GM12865 (cell line): ENCODE measurements around the gene MBP.

Experiments
- DNase-seq: peaks from one replicate; pipeline ENCODE4 v3.0.0; 2010; ENCODE audit warnings: low read depth
- H3K4me3 ChIP-seq: 2 replicates; pipeline ENCODE4 v1.5.1; 2011; ENCODE audit warnings: mild to moderate bottlenecking, low read depth, low read length, control low read depth
- TF ChIP-seq, protein P1 (sequence below): IDR thresholded peaks from 2 replicates; pipeline ENCODE4 v1.5.1; 2011; ENCODE audit warnings: low read length, control low read depth, low read depth, inconsistent platforms; ENCODE audit not compliant: insufficient read depth; ENCODE audit errors: missing control alignments

MBP gene

DNA sequence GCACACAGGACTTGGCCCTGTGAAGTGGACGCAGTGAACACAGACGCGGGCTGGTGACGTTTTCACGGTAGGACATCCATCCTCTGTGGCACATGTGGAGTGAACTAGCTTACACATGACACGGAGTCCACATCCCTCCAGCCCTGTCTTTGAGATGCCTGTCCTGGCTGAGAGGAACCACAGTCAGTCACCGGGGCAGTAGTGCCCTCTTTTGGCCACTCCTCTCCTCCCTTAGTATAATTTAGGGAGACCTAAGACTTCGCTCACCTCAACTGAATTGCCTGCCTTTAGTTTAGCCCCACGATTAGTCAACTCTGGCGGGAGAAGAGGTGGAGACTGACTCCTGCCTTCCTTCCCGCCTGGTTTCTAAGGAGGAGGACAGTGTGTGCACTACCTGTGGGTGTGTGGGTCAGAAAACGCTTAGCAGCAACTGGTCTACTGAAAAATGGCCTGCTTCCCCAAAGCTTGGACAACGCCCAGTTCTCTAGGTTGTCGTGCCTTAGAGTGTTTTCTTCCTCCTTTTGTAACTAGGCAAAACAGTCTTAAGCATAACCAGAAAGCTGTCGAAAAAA, 70.6 kb downstream of the MBP start:
- DNase-seq, result peak; percentile 87

DNA sequence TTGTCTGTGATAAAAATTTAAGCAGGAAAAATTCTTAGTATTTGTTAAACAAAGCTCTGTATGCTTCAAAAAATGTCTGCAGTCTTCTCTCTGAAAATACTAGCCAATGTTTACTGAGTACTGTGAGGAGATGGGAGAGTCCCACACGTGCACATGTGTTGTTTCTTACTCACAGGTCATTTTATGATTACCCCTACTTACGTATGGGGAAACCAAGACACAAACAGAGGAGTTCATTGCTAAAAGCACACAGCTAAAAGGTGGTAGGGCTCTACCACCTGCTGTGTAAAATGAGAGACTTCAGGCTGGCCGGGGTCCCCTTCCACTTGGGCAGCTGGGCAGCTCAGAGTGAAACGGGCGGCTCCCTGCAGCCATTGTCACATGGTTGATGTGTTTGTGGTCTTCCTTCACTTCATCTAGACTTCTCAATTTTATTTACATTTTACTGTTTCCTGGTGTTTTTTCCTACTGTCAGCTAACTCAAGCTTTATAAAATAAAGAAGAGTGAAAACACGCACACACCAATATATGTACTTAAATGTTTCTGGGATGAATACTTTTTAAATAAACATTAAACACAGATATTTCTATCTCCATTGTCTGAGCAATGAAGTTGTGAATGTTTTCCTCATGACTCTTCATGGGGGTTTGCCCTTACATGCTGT, 71.2 kb downstream of the MBP start:
- TF ChIP-seq, protein P1, sequence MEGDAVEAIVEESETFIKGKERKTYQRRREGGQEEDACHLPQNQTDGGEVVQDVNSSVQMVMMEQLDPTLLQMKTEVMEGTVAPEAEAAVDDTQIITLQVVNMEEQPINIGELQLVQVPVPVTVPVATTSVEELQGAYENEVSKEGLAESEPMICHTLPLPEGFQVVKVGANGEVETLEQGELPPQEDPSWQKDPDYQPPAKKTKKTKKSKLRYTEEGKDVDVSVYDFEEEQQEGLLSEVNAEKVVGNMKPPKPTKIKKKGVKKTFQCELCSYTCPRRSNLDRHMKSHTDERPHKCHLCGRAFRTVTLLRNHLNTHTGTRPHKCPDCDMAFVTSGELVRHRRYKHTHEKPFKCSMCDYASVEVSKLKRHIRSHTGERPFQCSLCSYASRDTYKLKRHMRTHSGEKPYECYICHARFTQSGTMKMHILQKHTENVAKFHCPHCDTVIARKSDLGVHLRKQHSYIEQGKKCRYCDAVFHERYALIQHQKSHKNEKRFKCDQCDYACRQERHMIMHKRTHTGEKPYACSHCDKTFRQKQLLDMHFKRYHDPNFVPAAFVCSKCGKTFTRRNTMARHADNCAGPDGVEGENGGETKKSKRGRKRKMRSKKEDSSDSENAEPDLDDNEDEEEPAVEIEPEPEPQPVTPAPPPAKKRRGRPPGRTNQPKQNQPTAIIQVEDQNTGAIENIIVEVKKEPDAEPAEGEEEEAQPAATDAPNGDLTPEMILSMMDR, result no peak
- no peak overlapping the region for H3K4me3 ChIP-seq

More for the DNA sequence above, 70.6 kb downstream of the MBP start:
- TF ChIP-seq, protein P1, result peak; percentile 12
- no peak overlapping the region for H3K4me3 ChIP-seq

DNA sequence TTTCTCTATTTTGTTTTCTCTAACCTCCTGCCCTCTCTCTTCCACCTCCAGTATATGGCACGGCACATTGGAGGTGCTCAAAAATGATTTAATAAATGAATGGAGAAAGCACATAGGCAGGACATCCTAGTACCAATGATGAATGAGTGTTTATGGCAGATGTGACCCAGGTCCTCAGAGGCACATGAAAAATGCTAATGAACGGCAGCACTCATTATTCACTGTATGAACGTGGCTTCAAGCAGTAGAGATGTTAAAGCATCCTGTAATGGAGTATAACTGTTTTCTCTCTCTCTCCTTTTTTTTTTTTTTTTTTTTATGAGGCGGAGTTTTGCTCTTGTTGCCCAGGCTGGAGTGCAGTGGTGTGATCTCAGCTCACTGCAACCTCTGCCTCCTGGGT, 72.4 kb downstream of the MBP start:
- no peak for DNase-seq
- TF ChIP-seq, protein P1, result no peak
- H3K4me3 ChIP-seq, result no peak overlapping the region

More for the DNA sequence above, 71.2 kb downstream of the MBP start:
- DNase-seq, result peak; percentile 46

DNA sequence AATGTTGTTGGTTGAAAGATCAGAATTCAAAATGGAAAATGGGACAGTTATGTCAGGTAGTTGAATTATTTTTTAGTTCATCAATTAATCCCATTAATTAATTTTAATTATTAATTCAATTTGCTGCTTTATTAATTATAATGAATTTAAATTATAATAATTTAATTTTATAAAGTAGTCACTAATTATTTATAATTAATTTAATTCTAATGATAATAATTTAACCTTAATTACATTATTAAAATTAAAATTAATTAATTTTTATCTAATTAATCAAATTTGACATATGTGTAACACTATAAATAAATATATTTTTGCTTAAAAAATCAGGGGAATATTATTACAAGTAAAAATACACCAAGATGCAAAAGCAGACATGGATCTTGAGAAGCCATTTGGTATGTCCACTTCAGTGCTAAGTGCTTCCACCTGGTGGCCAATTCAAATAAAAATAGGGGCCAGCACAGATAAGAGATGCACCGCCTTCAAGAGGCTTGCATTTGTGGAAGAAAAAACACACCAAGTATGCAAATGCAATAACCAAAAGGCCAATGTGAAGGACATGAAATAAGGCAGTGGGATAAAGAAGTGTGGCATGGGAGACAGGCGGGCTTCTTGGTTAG, 73.2 kb downstream of the MBP start:
- peak; percentile 83 for DNase-seq
- TF ChIP-seq, protein P1, result peak; percentile 50
- H3K4me3 ChIP-seq, result no peak overlapping the region

DNA sequence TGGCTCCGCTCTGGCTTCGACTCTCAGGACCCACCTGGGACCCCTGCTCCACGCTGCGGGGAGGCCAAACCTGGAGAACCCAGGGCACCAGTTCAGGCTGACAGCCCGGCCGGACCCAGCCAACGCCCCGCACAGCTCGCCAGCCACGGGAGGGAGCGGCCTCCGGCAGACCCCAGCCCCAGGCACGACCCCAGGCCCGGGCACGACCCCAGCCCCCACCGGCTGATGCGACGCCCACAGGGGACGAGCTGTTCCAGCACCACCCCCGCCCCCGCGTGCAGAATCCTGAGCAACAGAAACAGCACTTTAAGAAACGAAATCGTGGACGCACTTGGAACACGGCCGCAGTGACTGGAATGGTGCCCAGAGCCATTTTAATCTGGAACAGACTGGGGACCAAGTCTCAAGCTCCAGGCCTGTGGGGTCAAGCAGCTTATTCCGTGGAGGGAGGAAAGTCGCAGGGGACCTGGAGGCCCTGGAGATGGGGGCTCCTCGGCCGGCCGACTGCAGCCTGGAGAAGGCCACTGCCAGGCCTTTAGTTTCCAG, 74.2 kb downstream of the MBP start:
- DNase-seq, result no peak
- no peak overlapping the region for H3K4me3 ChIP-seq

DNA sequence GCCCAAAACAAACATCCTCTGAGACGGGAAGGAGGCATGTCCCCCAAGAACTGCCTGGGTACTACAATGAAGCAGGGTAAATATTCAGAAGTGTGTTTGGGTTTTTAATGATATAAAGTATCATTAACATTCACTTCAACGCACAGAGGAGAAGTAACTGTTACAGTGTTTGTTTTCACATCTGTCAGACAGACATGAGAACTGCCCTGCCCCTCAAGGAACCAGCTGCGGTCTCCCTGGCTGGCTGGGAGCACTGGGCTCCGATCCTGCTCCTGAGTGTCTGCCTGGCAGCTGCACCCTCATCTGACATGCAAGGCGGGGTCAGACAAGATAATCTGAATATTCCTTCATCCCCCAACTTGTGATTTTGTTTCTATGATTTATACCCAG, 75.6 kb downstream of the MBP start:
- H3K4me3 ChIP-seq, result no peak overlapping the region
- TF ChIP-seq, protein P1, result no peak
- DNase-seq, result no peak

More for the DNA sequence above, 74.2 kb downstream of the MBP start:
- TF ChIP-seq, protein P1, result no peak
